Activated naive CD8-positive, alpha-beta T cell treated with anti-CD3 and anti-CD28 coated beads for 36 hours (primary cell): ENCODE measurements around the gene FBLN2. TPM values are rescaled to one million over a fixed set of nuclear protein-coding genes. Genes with fewer than 3 reads are reported as not detected.

Experiments
- DNase-seq: peaks from one replicate; pipeline ENCODE4 v3.0.0; 2021
- H3K27ac Mint-ChIP-seq: one replicate; pipeline ENCODE4 v1.8.0; 2022; ENCODE audit warnings: mild to moderate bottlenecking, moderate library complexity, mixed read lengths
- H3K27me3 Mint-ChIP-seq: one replicate; pipeline ENCODE4 v1.8.0; 2022; ENCODE audit warnings: mild to moderate bottlenecking, mixed read lengths
- H3K36me3 Mint-ChIP-seq: one replicate; pipeline ENCODE4 v1.8.0; 2021; ENCODE audit warnings: mild to moderate bottlenecking, mixed read lengths
- H3K4me1 Mint-ChIP-seq: one replicate; pipeline ENCODE4 v1.8.0; 2021; ENCODE audit warnings: mixed read lengths
- H3K4me3 Mint-ChIP-seq: one replicate; pipeline ENCODE4 v1.8.0; 2022; ENCODE audit warnings: mild to moderate bottlenecking, moderate library complexity, mixed read lengths
- H3K9me3 Mint-ChIP-seq: one replicate; pipeline ENCODE4 v1.8.0; 2022; ENCODE audit warnings: mixed read lengths
- total RNA-seq, 2 experiments: library from RNA; stranded (reverse); gene quantifications; one replicate each; pipeline ENCODE4 v1.2.3, GENCODE V29; 2021

The FBLN2 gene
- total RNA-seq, 2 experiments from 2014 or later = 1.9 to 3.1 TPM

GRCh38 chr3:13626915-13627460 is 78.1 kb downstream of the FBLN2 start:
- Mint-ChIP-seq H3K9me3 (no peaks in the 10 kb centered on the region), H3K4me1 (no peaks in the 10 kb centered on the region), H3K27me3 (no peaks in the 10 kb centered on the region), H3K27ac (no peak overlapping the region), H3K4me3 (no peak overlapping the region), H3K36me3 (no peaks in the 10 kb centered on the region)
- DNase-seq = no peak

- Mint-ChIP-seq H3K9me3 (no peaks in the 10 kb centered on the region), H3K4me1 (no peaks in the 10 kb centered on the region), H3K36me3 (no peaks in the 10 kb centered on the region), H3K27ac (no peak overlapping the region), H3K27me3 (no peaks in the 10 kb centered on the region), H3K4me3 (no peak overlapping the region)
- no peak for DNase-seq
Measured at GRCh38 chr3:13627681-13628080, 78.8 kb downstream of the FBLN2 start.

- no peaks in the 10 kb centered on the region for H3K4me1 Mint-ChIP-seq
- no peak overlapping the region for H3K27ac Mint-ChIP-seq
- H3K4me3 Mint-ChIP-seq = no peak overlapping the region
Measured at GRCh38 chr3:13628432-13628831, 79.5 kb downstream of the FBLN2 start.

GRCh38 chr3:13628841-13629551 is 80.1 kb downstream of the FBLN2 start:
- Mint-ChIP-seq H3K27ac (no peak overlapping the region), H3K36me3 (no peaks in the 10 kb centered on the region), H3K4me3 (no peak overlapping the region), H3K27me3 (no peaks in the 10 kb centered on the region), H3K4me1 (no peaks in the 10 kb centered on the region), H3K9me3 (no peaks in the 10 kb centered on the region)
- no peak for DNase-seq

More at GRCh38 chr3:13628432-13628831, 79.5 kb downstream of the FBLN2 start:
- Mint-ChIP-seq H3K27me3 (no peaks in the 10 kb centered on the region), H3K9me3 (no peaks in the 10 kb centered on the region), H3K36me3 (no peaks in the 10 kb centered on the region)
- DNase-seq = no peak

- no peak overlapping the region for H3K27ac Mint-ChIP-seq
- no peaks in the 10 kb centered on the region for H3K36me3 Mint-ChIP-seq
- H3K4me1 Mint-ChIP-seq = no peaks in the 10 kb centered on the region
- H3K27me3 Mint-ChIP-seq = no peaks in the 10 kb centered on the region
- H3K4me3 Mint-ChIP-seq = no peak overlapping the region
- no peak for DNase-seq
- H3K9me3 Mint-ChIP-seq = no peaks in the 10 kb centered on the region
Measured at GRCh38 chr3:13629644-13630043, 80.7 kb downstream of the FBLN2 start.

GRCh38 chr3:13631256-13631655 is 82.3 kb downstream of the FBLN2 start:
- no peaks in the 10 kb centered on the region for H3K36me3 Mint-ChIP-seq
- H3K27ac Mint-ChIP-seq = no peak overlapping the region
- DNase-seq = no peak
- no peak overlapping the region for H3K4me3 Mint-ChIP-seq
- no peaks in the 10 kb centered on the region for H3K9me3 Mint-ChIP-seq
- no peaks in the 10 kb centered on the region for H3K4me1 Mint-ChIP-seq
- no peaks in the 10 kb centered on the region for H3K27me3 Mint-ChIP-seq

GRCh38 chr3:13633176-13633575 is 84.3 kb downstream of the FBLN2 start:
- Mint-ChIP-seq H3K4me1 (no peaks in the 10 kb centered on the region), H3K27ac (no peak overlapping the region), H3K36me3 (no peaks in the 10 kb centered on the region), H3K27me3 (no peaks in the 10 kb centered on the region), H3K9me3 (no peaks in the 10 kb centered on the region), H3K4me3 (no peak overlapping the region)
- no peak for DNase-seq

- Mint-ChIP-seq H3K36me3 (no peaks in the 10 kb centered on the region), H3K27me3 (no peaks in the 10 kb centered on the region), H3K27ac (no peak overlapping the region), H3K4me3 (no peak overlapping the region), H3K4me1 (no peaks in the 10 kb centered on the region), H3K9me3 (no peaks in the 10 kb centered on the region)
- DNase-seq = no peak
Measured at GRCh38 chr3:13634151-13634550, 85.2 kb downstream of the FBLN2 start.

GRCh38 chr3:13634615-13635014 is 85.7 kb downstream of the FBLN2 start:
- Mint-ChIP-seq H3K36me3 (no peaks in the 10 kb centered on the region), H3K27ac (no peak overlapping the region), H3K4me3 (no peak overlapping the region), H3K4me1 (no peaks in the 10 kb centered on the region), H3K9me3 (no peaks in the 10 kb centered on the region), H3K27me3 (no peaks in the 10 kb centered on the region)
- DNase-seq = no peak

GRCh38 chr3:13636186-13636585 is 87.3 kb downstream of the FBLN2 start:
- Mint-ChIP-seq H3K4me1 (no peaks in the 10 kb centered on the region), H3K4me3 (no peak overlapping the region), H3K27ac (no peak overlapping the region), H3K9me3 (no peaks in the 10 kb centered on the region), H3K27me3 (no peaks in the 10 kb centered on the region), H3K36me3 (no peaks in the 10 kb centered on the region)
- DNase-seq = no peak

GRCh38 chr3:13636874-13637273 is 87.9 kb downstream of the FBLN2 start:
- Mint-ChIP-seq H3K27ac (no peak overlapping the region), H3K9me3 (no peaks in the 10 kb centered on the region), H3K36me3 (no peaks in the 10 kb centered on the region), H3K4me1 (no peaks in the 10 kb centered on the region), H3K4me3 (no peak overlapping the region), H3K27me3 (no peaks in the 10 kb centered on the region)
- no peak for DNase-seq

GRCh38 chr3:13637311-13637891 is 88.5 kb downstream of the FBLN2 start:
- no peaks in the 10 kb centered on the region for H3K36me3 Mint-ChIP-seq
- no peaks in the 10 kb centered on the region for H3K9me3 Mint-ChIP-seq
- no peak for DNase-seq
- no peak overlapping the region for H3K27ac Mint-ChIP-seq
- no peaks in the 10 kb centered on the region for H3K27me3 Mint-ChIP-seq
- H3K4me3 Mint-ChIP-seq = no peak overlapping the region
- no peaks in the 10 kb centered on the region for H3K4me1 Mint-ChIP-seq

- Mint-ChIP-seq H3K4me3 (no peak overlapping the region), H3K27me3 (no peaks in the 10 kb centered on the region), H3K4me1 (no peaks in the 10 kb centered on the region), H3K27ac (no peak overlapping the region), H3K9me3 (no peaks in the 10 kb centered on the region), H3K36me3 (no peaks in the 10 kb centered on the region)
- DNase-seq = no peak
Measured at GRCh38 chr3:13637953-13638352, 89.0 kb downstream of the FBLN2 start.

GRCh38 chr3:13638927-13639326 is 90.0 kb downstream of the FBLN2 start:
- no peak overlapping the region for H3K27ac Mint-ChIP-seq
- H3K27me3 Mint-ChIP-seq = no peaks in the 10 kb centered on the region
- no peaks in the 10 kb centered on the region for H3K4me1 Mint-ChIP-seq
- H3K9me3 Mint-ChIP-seq = no peaks in the 10 kb centered on the region
- no peaks in the 10 kb centered on the region for H3K36me3 Mint-ChIP-seq
- H3K4me3 Mint-ChIP-seq = no peak overlapping the region
- DNase-seq = no peak

GRCh38 chr3:13642597-13642996 is 93.7 kb downstream of the FBLN2 start:
- Mint-ChIP-seq H3K36me3 (no peaks in the 10 kb centered on the region), H3K27me3 (peaks cover 15% of the 10 kb centered on the region), H3K4me3 (no peak overlapping the region), H3K4me1 (peaks cover 4% of the 10 kb centered on the region), H3K9me3 (no peaks in the 10 kb centered on the region), H3K27ac (no peak overlapping the region)
- no peak for DNase-seq
